Osteocyte (in vitro differentiated cells): Measurements from ENCODE around the gene CCSER1. TPM values are rescaled to one million over a fixed set of nuclear protein-coding genes. Genes with fewer than 3 reads are reported as not detected.

Experiments used
- DNase-seq: peaks from one replicate; pipeline ENCODE4 v3.0.0; 2021; ENCODE audit warnings: mixed read lengths; ENCODE audit not compliant: unreplicated experiment; ENCODE audit errors: extremely low spot score
- H3K27ac Mint-ChIP-seq: one replicate; pipeline ENCODE4 v1.8.0; 2021; ENCODE audit warnings: mild to moderate bottlenecking, mixed read lengths; ENCODE audit not compliant: unreplicated experiment
- H3K27me3 Mint-ChIP-seq: one replicate; pipeline ENCODE4 v1.8.0; 2021; ENCODE audit warnings: mixed read lengths; ENCODE audit not compliant: unreplicated experiment
- H3K36me3 Mint-ChIP-seq: one replicate; pipeline ENCODE4 v1.8.0; 2021; ENCODE audit warnings: mixed read lengths; ENCODE audit not compliant: unreplicated experiment
- H3K4me1 Mint-ChIP-seq: one replicate; pipeline ENCODE4 v1.8.0; 2021; ENCODE audit warnings: mixed read lengths; ENCODE audit not compliant: unreplicated experiment
- H3K4me3 Mint-ChIP-seq: one replicate; pipeline ENCODE4 v1.8.0; 2021; ENCODE audit warnings: mild to moderate bottlenecking, moderate library complexity, mixed read lengths; ENCODE audit not compliant: unreplicated experiment
- H3K9me3 Mint-ChIP-seq: one replicate; pipeline ENCODE4 v1.8.0; 2021; ENCODE audit warnings: mixed read lengths; ENCODE audit not compliant: unreplicated experiment
- CTCF ChIP-seq: fragments of 200-600 bp; sonication (generic); IDR thresholded peaks from 2 replicates; pipeline ENCODE4 v1.5.0; 2021; ENCODE audit warnings: antibody characterized with exemption, mild to moderate bottlenecking, moderate library complexity
- total RNA-seq: library from RNA; stranded (reverse); gene quantifications from 2 replicates; pipeline ENCODE4 v1.2.1, GENCODE V29; 2021

CCSER1 gene
- total RNA-seq, 1 donor from 2014 or later: not detected

GRCh38 chr4:90498175-90498574 lies 371.0 kb downstream of the CCSER1 start:
- no peaks in the 10 kb centered on the region for H3K4me1 Mint-ChIP-seq
- DNase-seq: no peak
- no peaks in the 10 kb centered on the region for H3K36me3 Mint-ChIP-seq
- no peak overlapping the region for H3K4me3 Mint-ChIP-seq
- TF ChIP-seq CTCF: no peak
- peaks cover 15% of the 10 kb centered on the region for H3K9me3 Mint-ChIP-seq
- no peaks in the 10 kb centered on the region for H3K27me3 Mint-ChIP-seq
- no peak overlapping the region for H3K27ac Mint-ChIP-seq

GRCh38 chr4:90503677-90504076 lies 376.5 kb downstream of the CCSER1 start:
- no peak for TF ChIP-seq CTCF
- no peaks in the 10 kb centered on the region for H3K27me3 Mint-ChIP-seq
- H3K4me1 Mint-ChIP-seq: no peaks in the 10 kb centered on the region
- H3K36me3 Mint-ChIP-seq: peaks cover 2% of the 10 kb centered on the region
- H3K4me3 Mint-ChIP-seq: no peak overlapping the region
- peaks cover 36% of the 10 kb centered on the region for H3K9me3 Mint-ChIP-seq
- no peak overlapping the region for H3K27ac Mint-ChIP-seq
- DNase-seq: no peak

GRCh38 chr4:90515191-90515590 lies 388.0 kb downstream of the CCSER1 start:
- Mint-ChIP-seq H3K4me3 (no peak overlapping the region), H3K9me3 (peaks cover 5% of the 10 kb centered on the region), H3K27ac (no peak overlapping the region), H3K36me3 (no peaks in the 10 kb centered on the region), H3K27me3 (peaks cover 2% of the 10 kb centered on the region), H3K4me1 (no peaks in the 10 kb centered on the region)
- no peak for DNase-seq
- no peak for TF ChIP-seq CTCF

- no peak for TF ChIP-seq CTCF
- DNase-seq: no peak
- no peaks in the 10 kb centered on the region for H3K9me3 Mint-ChIP-seq
- H3K27me3 Mint-ChIP-seq: no peaks in the 10 kb centered on the region
- no peak overlapping the region for H3K4me3 Mint-ChIP-seq
- no peak overlapping the region for H3K27ac Mint-ChIP-seq
- peaks cover 8% of the 10 kb centered on the region for H3K4me1 Mint-ChIP-seq
- no peaks in the 10 kb centered on the region for H3K36me3 Mint-ChIP-seq
Observed at GRCh38 chr4:90528551-90528950, 401.4 kb downstream of the CCSER1 start.

GRCh38 chr4:90536408-90536807 lies 409.2 kb downstream of the CCSER1 start:
- no peak overlapping the region for H3K27ac Mint-ChIP-seq
- no peaks in the 10 kb centered on the region for H3K36me3 Mint-ChIP-seq
- DNase-seq: no peak
- no peak for TF ChIP-seq CTCF
- peaks cover 7% of the 10 kb centered on the region for H3K27me3 Mint-ChIP-seq
- H3K9me3 Mint-ChIP-seq: no peaks in the 10 kb centered on the region
- no peak overlapping the region for H3K4me3 Mint-ChIP-seq
- H3K4me1 Mint-ChIP-seq: peaks cover 8% of the 10 kb centered on the region
